NCI-H2171 treated with DMSO at 0.1 percent for 48 hours (cell line): ENCODE data around the gene RNF2.
"Not testable (repeated sequence)": the region's sequence is repeated elsewhere in the genome, so short reads cannot be mapped to it uniquely, and the experiment has no call there.

Experiments used
- DNase-seq: peaks from one replicate; lab custom pipeline; 2025; lab: John Stamatoyannopoulos, UW

RNF2 gene

DNA sequence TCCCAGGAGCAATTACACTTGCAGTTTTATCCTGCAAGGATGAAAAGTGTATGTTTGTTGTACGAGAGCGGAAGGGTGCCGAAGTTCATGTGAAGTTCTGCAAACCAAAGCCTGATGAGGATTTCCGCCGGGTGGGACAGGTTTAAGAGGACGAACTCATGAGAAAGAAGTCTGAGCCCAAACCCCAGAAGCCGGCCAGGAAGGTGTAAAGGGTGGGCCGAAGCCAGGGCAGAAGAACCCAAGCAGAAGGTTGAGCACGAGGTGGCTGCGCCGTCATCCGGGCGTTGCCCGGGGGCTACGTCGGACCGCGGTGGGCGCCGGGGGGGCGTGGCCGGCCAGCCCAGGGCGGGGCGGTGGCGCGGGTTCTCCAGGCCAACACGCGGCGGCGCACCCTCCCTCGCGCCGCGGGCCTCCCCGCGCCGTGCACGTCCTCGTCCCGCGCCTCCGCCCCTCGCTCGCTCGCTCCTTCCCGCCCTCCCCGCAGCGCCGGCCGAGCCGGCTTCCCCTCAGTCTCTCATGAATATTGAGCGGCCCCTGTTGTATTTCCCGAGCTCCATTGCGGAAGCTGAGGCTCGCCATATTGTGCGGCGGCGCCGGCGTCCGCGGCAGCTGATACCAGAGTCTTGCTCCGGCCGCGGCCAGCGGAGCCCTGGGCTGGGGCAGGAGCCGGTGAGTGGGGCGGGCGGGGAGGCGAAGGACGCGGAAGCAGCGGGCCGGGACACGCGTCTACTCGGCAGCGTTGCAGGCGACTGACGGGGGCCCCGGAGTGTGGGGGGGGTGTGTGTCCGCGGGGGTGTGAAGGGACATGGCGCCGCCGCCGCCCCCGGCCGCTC is at the start of gene RNF2:
RNF2 (plus strand) TSS at position 578 of the 833 bp plus-strand sequence. CDS start 41,996 bp downstream, outside the sequence.
- DNase-seq, result peak; percentile 73

DNA sequence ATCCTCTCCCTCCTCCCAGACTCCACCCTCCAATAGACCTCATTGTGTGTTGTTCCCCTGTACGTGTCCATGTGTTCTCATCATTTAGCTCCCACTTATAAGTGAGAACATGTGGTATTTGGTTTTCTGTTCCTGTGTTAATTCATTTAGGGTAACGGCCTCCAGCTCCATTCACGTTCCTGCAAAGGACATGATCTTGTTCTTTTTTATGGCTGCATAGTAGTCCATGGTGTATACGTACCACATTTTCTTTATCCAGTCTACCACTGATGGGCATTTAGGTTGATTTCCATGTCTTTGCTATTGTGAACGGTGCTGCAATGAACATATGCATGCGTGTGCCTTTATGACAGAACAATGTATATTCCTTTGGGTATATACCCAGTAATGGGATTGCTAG is 45.4 kb upstream of the RNF2 start:
- DNase-seq, result not testable (repeated sequence)

DNA sequence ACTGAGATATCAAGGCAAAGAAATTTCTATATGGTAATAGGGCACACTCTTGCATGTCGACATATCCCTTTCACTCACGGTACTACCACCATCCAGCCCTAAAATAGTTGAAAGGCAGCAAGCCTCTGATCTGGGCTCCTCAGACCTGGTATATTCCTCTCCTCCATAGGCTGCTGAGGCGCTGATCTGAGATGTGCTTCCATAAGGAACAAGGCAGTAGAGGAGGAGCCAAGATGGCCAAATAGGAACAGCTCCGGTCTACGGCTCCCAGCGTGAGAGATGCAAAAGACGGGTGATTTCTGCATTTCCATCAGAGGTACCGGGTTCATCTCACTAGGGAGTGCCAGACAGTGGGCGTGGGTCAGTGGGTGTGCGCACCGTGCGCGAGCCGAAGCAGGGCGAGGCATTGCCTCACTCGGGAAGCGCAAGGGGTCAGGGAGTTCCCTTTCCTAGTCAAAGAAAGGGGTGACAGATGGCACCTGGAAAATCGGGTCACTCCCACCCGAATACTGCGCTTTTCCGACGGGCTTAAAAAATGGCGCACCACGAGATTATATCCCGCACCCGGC is 44.0 kb upstream of the RNF2 start:
- DNase-seq, result peak; percentile 59

DNA sequence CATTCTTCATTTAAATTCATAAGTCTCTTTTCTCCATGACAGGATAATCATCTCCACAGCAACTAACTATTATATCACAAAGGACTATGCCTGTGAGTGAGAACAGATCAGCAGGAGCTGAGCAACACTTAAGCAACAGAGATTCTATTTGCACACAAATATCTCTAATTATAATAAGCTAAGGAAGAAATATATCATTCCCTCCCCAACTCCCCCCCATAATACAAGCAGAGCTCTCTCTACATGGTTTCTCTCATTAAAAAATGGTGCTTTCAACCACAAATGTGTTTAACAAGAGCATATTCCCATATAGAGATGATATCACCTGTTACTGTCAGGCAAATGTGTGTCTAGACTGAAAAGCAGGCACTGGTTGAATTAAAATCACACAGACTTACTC is 36.5 kb upstream of the RNF2 start:
- DNase-seq, result no peak

DNA sequence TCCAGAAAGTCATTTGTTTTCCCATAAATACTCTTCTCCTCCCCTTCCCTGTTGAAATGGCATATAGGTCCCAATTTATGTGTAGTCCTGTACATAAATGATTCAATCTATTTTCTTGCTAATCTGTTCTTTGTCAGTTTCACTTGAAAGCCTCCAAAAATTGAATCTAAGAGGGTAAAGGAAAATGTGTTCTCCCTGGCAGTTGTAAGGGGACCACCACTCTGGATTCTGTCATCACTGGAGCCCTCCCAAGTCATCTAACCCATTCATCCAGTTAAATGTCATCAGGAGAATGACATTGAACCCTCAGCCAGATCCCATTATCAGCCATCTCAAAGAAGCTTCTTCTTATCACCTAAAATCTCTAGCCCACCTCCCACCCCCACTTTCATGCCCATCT is 35.0 kb upstream of the RNF2 start:
- DNase-seq, result no peak

DNA sequence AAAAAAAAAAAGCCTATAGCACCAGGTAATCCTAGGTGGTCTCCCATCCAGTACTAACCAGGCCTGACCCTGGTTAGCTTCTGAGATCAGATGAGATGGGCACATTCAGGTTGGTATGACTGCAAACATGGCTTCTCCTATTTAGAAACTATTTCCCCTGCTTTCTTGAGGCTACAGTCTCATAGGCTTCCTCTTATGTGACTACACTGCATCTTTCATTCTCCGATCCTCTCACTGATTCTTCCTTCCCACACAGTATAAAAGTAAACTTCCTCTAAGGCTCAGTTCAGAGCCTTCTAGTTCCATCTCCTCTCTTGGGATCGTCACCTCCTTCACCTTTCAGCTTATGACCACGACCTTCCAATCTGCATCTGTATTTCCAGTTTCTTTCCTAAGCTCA is 30.4 kb upstream of the RNF2 start:
- DNase-seq, result no peak

DNA sequence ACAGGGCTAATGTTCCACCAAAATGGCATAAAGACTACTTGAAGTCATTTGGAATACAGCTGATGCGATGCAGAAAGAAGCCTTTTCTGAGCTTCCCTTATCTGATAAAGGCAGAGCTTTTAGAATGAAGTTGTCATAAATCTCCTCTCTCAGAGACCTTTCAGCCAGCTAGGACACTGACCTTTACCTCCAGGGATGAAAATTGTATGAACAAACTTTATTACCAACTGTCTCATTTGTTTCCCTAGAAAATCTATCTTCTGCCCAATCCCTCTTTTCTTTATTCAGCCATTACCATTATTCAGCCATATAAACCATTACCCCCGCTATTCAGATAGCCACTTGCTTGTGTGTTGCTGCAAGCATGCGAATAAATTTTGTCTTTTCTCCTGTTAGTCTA is 29.7 kb upstream of the RNF2 start:
- no peak for DNase-seq

DNA sequence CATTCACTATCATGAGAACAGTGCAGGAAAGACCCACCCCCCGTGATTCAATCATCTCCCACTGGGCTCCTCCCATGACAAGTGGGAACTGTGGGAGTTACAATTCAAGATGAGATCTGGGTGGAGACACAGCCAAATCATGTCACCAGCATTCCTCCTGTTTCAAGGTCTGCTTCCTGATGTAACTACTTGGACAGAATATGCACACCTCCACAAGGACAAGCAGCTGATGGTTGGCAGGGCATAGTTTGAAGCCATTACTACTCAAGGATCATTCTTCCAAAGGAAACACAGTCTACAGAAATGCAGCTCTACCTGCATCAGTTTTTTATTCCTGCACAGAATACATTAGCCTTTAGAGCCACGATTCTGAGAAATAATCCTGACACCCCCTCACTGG is 28.5 kb upstream of the RNF2 start:
- no peak for DNase-seq

DNA sequence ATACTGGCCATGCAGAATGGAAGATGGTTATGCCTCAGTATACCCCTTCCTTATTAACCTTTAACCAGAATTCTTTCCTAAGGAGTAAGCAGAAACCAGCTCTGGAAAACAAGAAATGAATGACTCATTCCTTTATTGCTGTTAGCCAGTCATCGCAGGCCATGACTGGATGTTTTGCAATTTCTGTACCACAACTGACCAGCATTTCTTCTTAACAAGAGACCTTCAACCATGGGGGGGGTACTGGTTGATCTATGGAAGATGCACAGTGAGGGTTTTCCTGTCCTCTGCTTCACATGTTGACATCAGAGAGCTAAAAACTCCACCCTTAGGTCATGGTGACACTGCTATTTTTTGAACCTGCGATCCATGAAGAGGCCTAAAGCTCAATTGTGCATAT is 28.0 kb upstream of the RNF2 start:
- no peak for DNase-seq

DNA sequence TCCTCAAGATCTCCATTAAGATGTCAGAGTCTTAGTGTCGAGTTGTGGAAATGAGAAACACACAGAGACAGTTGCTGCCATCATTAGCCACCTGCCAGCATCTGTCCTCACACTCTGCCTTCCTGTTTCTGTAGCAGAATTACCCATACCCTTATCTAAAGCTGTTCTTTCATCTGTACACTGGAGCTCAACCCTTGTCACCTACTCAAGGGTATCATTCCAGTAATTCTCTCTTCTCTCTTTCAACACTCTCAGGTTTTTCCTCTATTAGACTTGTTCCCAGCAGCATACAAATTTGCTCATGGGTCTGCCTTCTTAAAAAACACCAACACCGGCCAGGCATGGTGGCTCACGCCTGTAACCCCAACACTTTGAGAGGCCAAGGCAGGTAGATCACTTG is 27.4 kb upstream of the RNF2 start:
- peak; percentile 48 for DNase-seq

DNA sequence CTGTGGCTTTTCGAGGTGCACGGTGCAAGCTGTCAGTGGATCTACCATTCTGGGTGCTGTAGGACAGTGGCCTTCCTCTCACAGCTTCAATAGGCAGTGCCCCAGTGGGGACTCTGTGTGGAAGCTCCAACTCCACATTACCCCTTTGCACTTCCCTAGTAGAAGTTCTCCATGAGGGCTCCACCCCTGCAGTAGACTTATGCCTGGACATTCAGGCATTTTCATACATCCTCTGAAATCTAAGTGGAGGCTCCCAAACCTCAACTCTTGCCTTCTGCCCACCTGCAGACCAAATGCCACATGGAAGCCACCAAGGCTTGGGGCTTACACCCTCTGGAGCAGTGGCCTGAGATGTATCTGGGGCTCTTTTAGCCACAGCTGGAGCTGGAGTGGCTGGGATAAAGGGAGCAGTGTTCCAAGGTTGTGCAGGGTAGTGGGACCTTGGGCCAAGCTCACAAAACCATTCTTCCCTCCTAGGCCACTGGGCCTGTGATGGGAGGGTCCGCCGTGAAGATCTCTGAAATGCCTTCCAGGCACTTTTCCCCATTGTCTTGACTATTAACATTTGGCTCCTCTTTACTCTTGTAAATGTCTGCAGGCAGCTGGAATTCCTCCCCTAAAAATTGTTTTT is 18.0 kb upstream of the RNF2 start:
- DNase-seq, result no peak

DNA sequence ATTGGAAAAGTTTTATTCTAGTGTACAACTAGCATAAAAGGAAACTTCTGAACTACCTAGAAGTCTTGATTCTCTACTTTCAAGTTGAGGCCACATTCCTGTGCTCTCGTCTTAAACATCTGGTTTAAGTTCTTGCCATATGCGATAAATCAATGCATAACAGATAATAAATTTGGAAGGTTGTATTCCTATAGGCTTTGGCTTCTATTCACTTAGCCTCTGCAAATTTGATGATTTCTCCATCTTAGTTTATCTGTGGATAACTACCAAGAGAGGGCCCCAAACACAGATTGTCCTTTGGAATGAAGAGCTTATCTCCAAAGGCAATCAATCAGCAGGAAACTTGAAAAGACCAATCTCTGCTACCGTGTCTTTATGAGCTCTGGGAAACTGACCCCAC is 11.7 kb upstream of the RNF2 start:
- no peak for DNase-seq

DNA sequence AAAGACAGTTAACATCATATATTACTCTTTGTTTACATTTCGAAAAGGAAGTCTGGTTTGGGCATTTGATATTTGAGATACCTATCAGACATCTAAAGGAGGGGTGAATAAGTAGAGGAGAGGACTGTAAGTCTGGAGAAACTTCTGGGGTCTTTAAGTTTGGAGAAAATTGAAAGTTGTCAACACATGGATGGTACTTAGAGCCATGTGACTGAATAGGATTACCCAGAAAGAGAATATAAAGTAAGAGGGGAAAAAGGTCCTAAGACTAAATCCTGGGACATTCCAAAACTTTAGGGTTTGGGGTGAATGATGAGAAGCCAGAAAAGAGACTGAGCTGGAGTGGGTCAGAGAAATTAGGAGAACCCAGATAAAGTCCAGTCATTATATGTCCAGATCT is 10.1 kb upstream of the RNF2 start:
- no peak for DNase-seq

DNA sequence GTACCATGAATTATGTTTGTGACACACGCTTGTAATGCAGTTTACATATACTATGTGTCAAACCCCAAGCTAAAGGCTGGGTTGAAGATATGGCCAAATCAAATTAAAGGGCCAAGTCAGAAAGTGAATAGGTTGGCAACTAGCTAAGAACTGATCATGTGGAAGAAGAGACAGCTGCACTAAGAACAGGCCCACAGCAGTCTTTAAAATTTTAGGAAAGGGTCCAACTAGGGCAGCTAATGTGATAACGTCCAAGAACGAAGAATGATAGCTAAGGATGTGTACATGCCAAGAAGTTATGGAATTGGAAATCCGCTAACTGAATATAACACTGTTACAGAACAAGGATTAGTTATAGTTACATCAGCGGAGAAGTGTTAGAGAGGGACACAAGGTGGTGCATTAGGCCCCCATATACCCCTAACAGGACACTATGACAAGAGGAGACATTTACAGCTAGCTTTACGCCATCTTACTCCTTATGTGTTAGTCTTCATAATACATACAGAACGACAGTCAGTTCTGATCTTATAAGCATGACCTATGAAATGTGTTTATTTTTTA is 6.5 kb upstream of the RNF2 start:
- DNase-seq, result no peak

DNA sequence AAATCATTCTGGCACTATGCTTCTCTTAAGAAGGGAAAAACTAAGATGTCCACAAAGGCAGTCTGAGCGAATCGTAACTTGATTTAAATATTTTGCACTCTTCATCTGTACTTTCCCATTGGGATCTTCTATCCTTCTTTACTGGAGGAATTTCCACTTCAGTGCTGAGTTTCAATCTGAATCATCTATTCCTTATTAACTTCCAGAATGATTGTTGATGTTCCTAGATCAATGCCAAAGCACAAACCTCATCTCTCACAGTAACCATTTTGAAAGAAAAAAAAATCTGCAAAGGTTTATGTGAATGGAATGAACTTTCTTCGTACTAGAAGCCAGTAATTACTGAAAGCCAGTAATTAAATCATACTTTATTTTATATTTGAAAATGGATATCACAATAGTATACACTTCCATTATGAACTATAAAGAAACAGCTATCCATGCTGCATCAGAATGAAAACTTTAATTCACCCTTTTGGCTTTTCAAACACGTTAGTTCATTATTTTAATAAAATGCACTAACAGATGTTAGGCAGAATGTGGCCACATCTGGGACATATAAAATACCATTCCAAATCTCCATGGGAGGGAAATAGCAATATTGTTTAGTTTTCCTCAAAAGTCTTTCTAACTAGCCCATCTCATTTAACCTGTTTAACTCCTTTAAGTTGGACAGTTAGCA is 5.5 kb upstream of the RNF2 start:
- no peak for DNase-seq

DNA sequence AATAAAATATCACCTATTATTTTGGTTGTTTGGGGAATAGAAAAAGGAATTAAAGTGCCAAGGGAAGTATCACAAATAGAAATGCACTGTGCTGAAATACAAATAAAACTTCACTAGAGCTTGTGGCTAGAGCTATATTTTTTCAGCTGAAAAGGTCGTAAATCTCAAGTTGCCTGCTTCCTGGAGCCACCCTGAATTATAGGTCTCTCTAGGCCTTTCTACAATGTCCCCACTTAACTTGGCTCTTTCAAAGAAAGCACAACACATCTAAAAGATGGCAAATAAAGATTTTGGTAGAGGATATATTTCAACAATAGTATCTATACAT is 5.0 kb upstream of the RNF2 start:
- no peak for DNase-seq

DNA sequence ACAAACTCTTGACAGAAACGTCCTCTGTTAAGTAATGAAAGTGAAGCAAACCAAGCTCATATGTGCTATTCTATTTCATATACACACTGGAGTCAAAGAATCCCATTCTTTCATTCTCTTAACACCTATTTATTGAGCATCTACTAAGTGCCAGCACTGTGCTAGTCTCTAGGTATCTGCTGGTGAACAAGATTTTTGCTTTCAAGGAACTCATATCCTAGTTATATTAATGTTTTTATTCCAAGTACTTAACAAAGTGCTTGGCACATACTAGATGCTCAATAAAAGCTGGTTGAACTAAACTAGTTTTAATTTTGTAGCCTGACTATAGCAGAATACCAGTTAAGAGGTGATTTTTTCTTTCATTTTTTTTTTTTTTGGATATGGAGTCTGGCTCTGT is 3.6 kb upstream of the RNF2 start:
- DNase-seq, result no peak

DNA sequence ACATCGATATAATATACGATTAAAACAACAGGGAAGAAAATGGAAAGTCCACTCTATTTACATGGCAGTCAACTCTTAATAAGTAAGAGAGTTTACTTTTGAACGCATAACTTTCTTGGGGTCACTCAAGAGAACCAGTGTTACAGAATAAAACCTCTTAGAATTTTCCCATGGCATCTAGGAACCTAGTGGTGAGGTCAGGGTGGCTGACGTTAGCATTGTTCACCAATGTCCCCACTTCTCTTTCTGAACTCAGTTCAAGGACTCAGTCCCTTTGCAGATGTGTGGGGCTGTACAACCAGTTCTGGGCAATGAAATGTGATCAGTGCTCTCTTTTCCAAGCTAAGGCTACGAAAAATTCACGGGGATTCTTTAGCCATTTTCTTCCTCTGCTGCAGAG is 2.6 kb upstream of the RNF2 start:
- no peak for DNase-seq

DNA sequence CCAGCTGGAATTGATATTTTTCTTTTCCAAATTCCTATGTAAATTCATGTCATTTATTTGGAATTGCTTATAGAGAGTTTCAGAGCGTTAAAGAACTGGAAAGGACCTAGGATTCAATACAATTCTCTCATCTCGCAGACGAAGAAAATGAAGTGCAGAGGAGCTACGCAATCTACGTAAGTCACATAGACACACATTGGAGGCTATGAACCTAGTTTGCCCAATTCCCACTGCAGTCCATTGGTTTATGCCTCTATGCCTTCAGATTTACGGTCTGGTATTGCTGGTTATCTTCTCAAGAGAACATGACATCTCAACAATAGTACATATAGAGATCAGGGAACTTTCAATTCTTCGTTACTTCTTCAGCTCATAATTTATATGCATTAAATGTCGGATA is 971 bp upstream of the RNF2 start:
- DNase-seq, result no peak

DNA sequence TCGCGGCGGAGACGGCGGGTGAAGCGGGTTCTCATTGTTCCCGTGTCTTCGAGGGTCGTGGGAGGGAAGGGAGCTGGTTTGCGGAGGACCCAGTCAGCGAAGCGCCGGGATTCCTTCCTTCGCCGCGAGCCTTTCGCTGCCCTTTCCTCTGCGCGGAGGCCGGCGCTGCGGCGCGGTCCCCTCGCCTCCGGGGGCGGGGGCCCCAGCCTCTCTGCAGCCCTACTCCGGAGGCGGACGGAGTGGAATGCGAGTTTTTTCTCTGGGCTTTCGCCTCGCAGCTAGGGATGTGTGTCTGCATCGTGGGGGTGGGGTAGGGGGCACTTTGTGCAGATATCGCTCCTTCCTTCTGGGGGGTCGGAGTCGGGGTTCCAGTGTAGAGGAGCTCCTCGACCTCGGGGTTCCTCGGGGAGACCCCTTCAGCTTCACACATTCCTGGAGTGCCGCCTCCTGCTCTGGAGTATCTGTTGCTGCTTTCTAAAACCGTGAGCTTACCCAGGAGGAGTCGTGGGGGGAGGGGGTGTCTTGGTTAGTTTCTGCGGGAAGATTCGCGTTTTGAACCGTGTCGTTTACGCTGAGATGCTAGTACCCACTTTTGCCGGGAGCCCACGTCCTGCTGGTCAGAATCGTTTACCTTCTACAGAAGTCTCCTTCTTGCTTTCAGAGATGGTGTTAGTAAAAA is 595 bp downstream of the RNF2 start:
- DNase-seq, result peak; percentile 39

DNA sequence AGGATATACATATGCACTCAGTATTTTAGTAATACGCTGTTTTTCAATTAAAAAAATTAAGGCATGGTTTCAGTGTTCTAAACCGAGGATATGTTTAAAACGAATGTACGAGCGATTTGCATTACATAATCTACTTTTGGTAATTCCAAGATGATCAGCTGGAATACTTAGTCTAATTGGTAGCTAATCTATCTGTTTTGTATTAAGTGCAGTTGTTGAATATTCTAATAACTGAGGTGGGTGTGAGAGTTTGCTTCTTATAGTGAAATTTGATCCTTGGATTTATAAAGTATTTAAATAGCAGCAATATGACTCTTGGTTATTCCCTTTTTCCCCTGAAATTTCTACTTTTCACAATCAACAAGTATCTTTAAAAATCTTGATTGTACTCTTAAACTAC is 1.3 kb downstream of the RNF2 start:
- no peak for DNase-seq

DNA sequence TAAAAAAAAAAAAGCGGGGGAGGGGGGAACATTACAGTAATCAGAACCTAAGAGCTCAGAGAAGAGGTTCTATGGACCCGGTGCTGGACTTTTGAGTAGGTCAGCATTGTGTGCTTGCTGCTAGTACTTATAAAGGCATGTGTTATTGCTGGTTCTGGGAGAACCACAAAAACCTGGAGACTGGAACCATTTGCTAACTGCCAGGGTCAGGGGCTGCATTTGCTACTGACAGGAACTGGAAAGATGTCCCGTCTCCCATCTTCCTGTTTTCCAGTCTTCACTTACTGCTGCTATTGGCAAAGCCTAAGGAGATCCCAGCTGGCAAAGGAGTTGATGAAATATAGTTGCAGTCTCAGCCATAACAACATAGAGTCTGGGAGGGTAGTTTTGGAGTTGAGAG is 4.3 kb downstream of the RNF2 start:
- DNase-seq, result no peak
